Endothelial cell of umbilical vein (primary cell): Measurements from ENCODE around the gene SYT14. TPM values are rescaled to one million over a fixed set of nuclear protein-coding genes. Genes with fewer than 3 reads are reported as not detected.

Experiments used
- BruUV-seq: library from RNA; stranded (reverse); fragments of 400-500 nt; replicated peaks from 2 replicates; lab custom pipeline; 2021; lab: Mats Ljungman, UMichigan
- CTCF ChIA-PET: fragments of 300-600, 350-600 bp; sonication (Branson Sonifier 250); formaldehyde crosslinking; loops from one replicate; lab custom pipeline; 2021; ENCODE audit warnings: antibody characterized with exemption, inconsistent platforms; lab: Charles Lee
- POLR2A ChIA-PET: fragments of 300-600, 350-600 bp; sonication (Branson Sonifier 250); formaldehyde crosslinking; loops from one replicate; lab custom pipeline; 2021; ENCODE audit warnings: antibody characterized with exemption, inconsistent platforms; lab: Charles Lee
- DNase-seq: peaks from one replicate; pipeline ENCODE4 v3.0.0-alpha.2; 2011; ENCODE audit warnings: low read depth, low spot score
- FAIRE-seq: peaks from 2 replicates; lab custom pipeline; 2011; peaks lifted over from hg19 to GRCh38; lab: Jason Lieb, UNC
- H2AFZ ChIP-seq: 2 replicates; pipeline ENCODE4 v1.6.0; 2012; ENCODE audit warnings: low read depth, low read length, control low read depth, inconsistent platforms
- H3K27ac ChIP-seq: 2 replicates; pipeline ENCODE4 v1.5.1; 2011; ENCODE audit warnings: low read depth, mild to moderate bottlenecking, control low read depth, low read length, moderate library complexity; ENCODE audit not compliant: insufficient read depth
- H3K27me3 ChIP-seq, 2 experiments: 2 replicates each; pipeline versions ENCODE4 v1.6.0 to v1.6.1; 2011; ENCODE audit warnings: low read length in 2 of 2, mixed read lengths in 1 of 2; ENCODE audit not compliant: control insufficient read depth in 2 of 2, insufficient read depth in 2 of 2
- H3K36me3 ChIP-seq, 2 experiments: 2 replicates in 1 of 2; 3 replicates in 1 of 2; pipeline ENCODE4 v1.5.1; 2011; ENCODE audit warnings: low read length in 2 of 2, mild to moderate bottlenecking in 1 of 2, moderate library complexity in 1 of 2; ENCODE audit not compliant: control insufficient read depth in 2 of 2, insufficient read depth in 2 of 2; ENCODE audit errors: extremely low read depth in 1 of 2
- H3K4me1 ChIP-seq: 3 replicates; pipeline ENCODE4 v1.5.1; 2011; ENCODE audit warnings: mild to moderate bottlenecking, low read length; ENCODE audit not compliant: control insufficient read depth, insufficient read depth; ENCODE audit errors: extremely low read depth
- H3K4me2 ChIP-seq: 2 replicates; pipeline ENCODE4 v1.6.1; 2011; ENCODE audit warnings: low read length, control low read depth, mixed read lengths; ENCODE audit not compliant: insufficient read depth
- H3K4me3 ChIP-seq, 3 experiments: fragments of 200-600 bp in 1 of 3; sonication (generic), shearing (Covaris generic) in 1 of 3; replicated peaks in 1 of 3; 2 replicates each; pipeline ENCODE4 v1.5.1; 2011 to 2016; ENCODE audit warnings: control low read depth in 3 of 3, low read length in 3 of 3, mild to moderate bottlenecking in 2 of 3, inconsistent platforms in 1 of 3, low read depth in 1 of 3, moderate library complexity in 1 of 3; ENCODE audit not compliant: insufficient read depth in 1 of 3
- H3K79me2 ChIP-seq: 2 replicates; pipeline ENCODE4 v1.6.0; 2012; ENCODE audit warnings: low read length, inconsistent platforms; ENCODE audit not compliant: control insufficient read depth, insufficient read depth
- H3K9ac ChIP-seq: replicated peaks from 2 replicates; pipeline ENCODE3; 2011; ENCODE audit warnings: low read length, control low read depth; ENCODE audit not compliant: insufficient read depth; ENCODE audit errors: extremely low read depth
- H3K9me1 ChIP-seq: replicated peaks from 3 replicates; pipeline ENCODE4 v1.6.0; 2011; ENCODE audit warnings: mild to moderate bottlenecking, low read length; ENCODE audit not compliant: control insufficient read depth, insufficient read depth; ENCODE audit errors: extremely low read depth
- H3K9me3 ChIP-seq: replicated peaks from 2 replicates; pipeline ENCODE4 v1.5.1; 2012; ENCODE audit warnings: low read length, inconsistent platforms; ENCODE audit not compliant: control insufficient read depth, insufficient read depth
- H4K20me1 ChIP-seq: replicated peaks from 2 replicates; pipeline ENCODE3; 2011; ENCODE audit warnings: mild to moderate bottlenecking, low read length; ENCODE audit not compliant: control insufficient read depth, insufficient read depth; ENCODE audit errors: extremely low read depth
- CTCF ChIP-seq, 2 donors: IDR thresholded peaks; 1 replicate in 1 of 2; 2 replicates in 1 of 2; pipeline ENCODE4 v1.5.1; 2011; ENCODE audit warnings: low read length in 2 of 2, mild to moderate bottlenecking in 2 of 2, moderate library complexity in 2 of 2, control low read depth in 1 of 2, inconsistent platforms in 1 of 2, low read depth in 1 of 2; ENCODE audit not compliant: insufficient read depth in 1 of 2; ENCODE audit errors: extremely low read depth in 1 of 2
- EZH2 ChIP-seq: IDR thresholded peaks from 2 replicates; pipeline ENCODE4 v1.6.1; 2012; ENCODE audit warnings: borderline replicate concordance, low read depth, mild to moderate bottlenecking, moderate library complexity, low read length, inconsistent platforms; ENCODE audit not compliant: severe bottlenecking
- FOS ChIP-seq: IDR thresholded peaks from 2 replicates; pipeline ENCODE4 v1.6.1; 2011; ENCODE audit warnings: mild to moderate bottlenecking, low read length, moderate library complexity, borderline replicate concordance; ENCODE audit not compliant: insufficient read depth
- GATA2 ChIP-seq: IDR thresholded peaks from 2 replicates; pipeline ENCODE4 v1.7.0; 2011; ENCODE audit warnings: low read depth, mild to moderate bottlenecking, moderate library complexity, mixed read lengths, low read length; ENCODE audit not compliant: insufficient read length, insufficient read depth
- JUN ChIP-seq: IDR thresholded peaks from 2 replicates; pipeline ENCODE4 v1.6.1; 2011; ENCODE audit warnings: borderline replicate concordance, low read depth; ENCODE audit not compliant: insufficient read length, insufficient read depth
- MAX ChIP-seq: IDR thresholded peaks from 2 replicates; pipeline ENCODE4 v1.6.1; 2011; ENCODE audit not compliant: insufficient read depth, insufficient read length
- MYC ChIP-seq: IDR thresholded peaks from one replicate; pipeline ENCODE4 v1.6.1; 2011; ENCODE audit warnings: mild to moderate bottlenecking, low read depth, low read length
- POLR2A ChIP-seq: IDR thresholded peaks from 2 replicates; pipeline ENCODE4 v1.6.1; 2012; ENCODE audit warnings: low read depth, mild to moderate bottlenecking, control low read depth, low read length
- POLR2AphosphoS5 ChIP-seq: IDR thresholded peaks from 2 replicates; pipeline ENCODE4 v1.6.1; 2012; ENCODE audit warnings: low read depth, mild to moderate bottlenecking, control low read depth, low read length, moderate library complexity; ENCODE audit not compliant: insufficient read depth
- dilution Hi-C: fragments of 300-500 bp; cut with MboI; formaldehyde crosslinking; loops from one replicate; pipeline ENCODE4 v1.15.0; 2019; ENCODE audit warnings: low sequenced_read_pairs; ENCODE audit not compliant: extremely low pct_ligation_motif_present
- intact Hi-C: fragments of 100-400 bp; cut with micrococcal nuclease; formaldehyde crosslinking; loops from one replicate; pipeline ENCODE4 v1.10.0; 2022
- polyA plus RNA-seq, 4 experiments: library from polyadenylated mRNA; depleted of rRNA in 3 of 4; stranded (reverse) in 3 of 4; unstranded in 1 of 4; fragments of >200 nt; gene quantifications; 2 replicates each; pipeline versions ENCODE4 v1.2.1 to v1.2.3, GENCODE V29; 2011 to 2012; ENCODE audit warnings: missing spikeins in 1 of 4
- total RNA-seq: library from RNA; stranded (reverse); gene quantifications from 2 replicates; pipeline ENCODE4 v1.2.3, GENCODE V29; 2021

Gene SYT14
- total and polyA plus RNA-seq, 2 donors (not counting 3 experiments of a cell fraction or from before 2014, with no cell fraction given), result 0.08 to 0.18 TPM

DNA sequence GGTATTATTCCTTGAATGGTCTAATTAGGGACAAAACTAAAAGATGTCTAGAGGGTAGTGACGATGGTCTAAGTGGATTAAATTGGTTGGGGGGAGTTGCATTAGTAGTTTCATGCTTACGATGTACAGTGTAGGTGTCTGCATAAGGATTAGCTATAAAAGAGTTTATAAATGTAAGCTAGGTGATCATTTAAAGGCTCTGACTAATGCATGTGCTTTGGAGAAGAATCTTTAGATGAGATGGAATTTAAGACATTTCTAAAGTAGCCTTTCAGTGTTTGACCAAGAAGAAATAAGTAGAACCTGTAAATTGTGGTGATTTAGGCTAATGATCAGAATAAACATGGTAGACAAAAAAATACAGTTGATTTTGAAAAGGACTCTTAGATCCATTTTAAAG lies 7.4 kb downstream of the SYT14 start:
- no peak overlapping the region for H3K27ac ChIP-seq
- CTCF ChIA-PET, result no interaction called here
- no peaks in the 10 kb centered on the region for H3K9me1 ChIP-seq
- no peak overlapping the region for H3K4me2 ChIP-seq
- no peak overlapping the region for H3K4me3 ChIP-seq
- no peak overlapping the region for H3K9ac ChIP-seq
- no peaks in the 10 kb centered on the region for H4K20me1 ChIP-seq
- TF ChIP-seq JUN, result no peak
- no peak for TF ChIP-seq POLR2AphosphoS5
- TF ChIP-seq EZH2, result no peak
- TF ChIP-seq MAX, result no peak
- no peak for TF ChIP-seq MYC
- TF ChIP-seq CTCF (IDR thresholded peaks at IDR 0.05; ENCODE audit: extremely low read depth in 1 of 2, insufficient read depth in 1 of 2, low read depth in 1 of 2, low read length in 2 of 2), result no peak
- no peak for TF ChIP-seq GATA2
- no peak for TF ChIP-seq POLR2A
- TF ChIP-seq FOS, result no peak
- no TSS peak for BruUV-seq
- intact Hi-C loops (no loop called here), dilution Hi-C loops (no loop called here)
- FAIRE-seq (no peak), DNase-seq (no peak)
- H3K9me3 ChIP-seq, result no peaks in the 10 kb centered on the region
- peaks cover 7% of the 10 kb centered on the region for H3K4me1 ChIP-seq
- POLR2A ChIA-PET, result no interaction called here
- H3K36me3 ChIP-seq, result no peaks in the 10 kb centered on the region
- H3K27me3 ChIP-seq, result peaks cover 2 to 20% of the 10 kb centered on the region in 2 experiments
- no peak overlapping the region for H2AFZ ChIP-seq
- H3K79me2 ChIP-seq, result no peaks in the 10 kb centered on the region
